ENCODE data around the gene MED15. TPM values are rescaled to one million over a fixed set of nuclear protein-coding genes. Genes with fewer than 3 reads are reported as not detected.

The MED15 gene
- total RNA-seq, 4 donors from 2014 or later, result 30.6 to 62.3 (median 54.3) TPM

DNA sequence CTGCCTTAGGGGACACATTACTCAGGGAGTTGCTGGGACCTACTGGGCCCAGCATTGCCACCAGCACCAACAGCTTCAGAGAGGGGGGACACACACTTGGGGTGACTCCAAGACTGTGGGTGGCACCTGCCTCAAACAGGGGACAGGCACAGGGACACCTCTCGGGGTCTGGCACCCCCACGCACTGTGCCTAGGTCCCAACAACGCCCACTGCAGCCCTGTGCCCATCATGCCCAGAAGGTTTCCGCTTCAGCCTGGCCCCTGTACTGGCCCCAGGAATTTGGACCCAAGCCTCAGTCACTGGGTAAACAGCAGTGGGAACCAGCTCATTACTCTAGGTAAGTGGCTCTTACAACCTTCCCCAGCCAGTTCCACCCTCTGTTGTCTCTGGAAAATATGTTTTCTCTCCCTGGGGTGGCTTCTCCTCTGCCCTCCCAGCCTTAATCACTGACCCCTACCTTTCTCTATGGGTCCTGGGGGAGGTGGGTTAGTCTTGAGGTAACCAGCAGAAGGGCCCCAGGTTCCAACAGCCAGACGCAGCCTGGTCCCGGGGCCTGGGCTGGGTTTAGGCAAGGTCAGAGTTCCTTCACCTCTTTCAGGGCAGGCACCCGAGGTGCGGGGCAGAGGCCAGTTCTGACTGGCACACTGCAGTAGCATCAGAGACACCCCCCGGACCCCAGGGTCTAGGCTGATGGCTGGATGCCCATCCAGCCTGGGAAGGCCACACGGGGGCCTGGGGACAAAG, 123.6 kb downstream of the MED15 start:
- peaks cover 22% of the 10 kb centered on the region for H3K27me3 ChIP-seq
- no peaks in the 10 kb centered on the region for H3K9me3 ChIP-seq
- no peak overlapping the region for H3K4me3 ChIP-seq
- 50 to 100% methylated on average over 1 to 2 of the region's 10 CpGs for WGBS, 2 donors (ENCODE audit: low coverage in 1 of 2)
- H3K36me3 ChIP-seq, result no peaks in the 10 kb centered on the region
- H3K27ac ChIP-seq, result no peak overlapping the region
- TF ChIP-seq EP300 (IDR thresholded peaks at IDR 0.05) (no peak), POLR2AphosphoS5 (IDR thresholded peaks at IDR 0.05) (no peak)
- TF ChIP-seq, protein P1, sequence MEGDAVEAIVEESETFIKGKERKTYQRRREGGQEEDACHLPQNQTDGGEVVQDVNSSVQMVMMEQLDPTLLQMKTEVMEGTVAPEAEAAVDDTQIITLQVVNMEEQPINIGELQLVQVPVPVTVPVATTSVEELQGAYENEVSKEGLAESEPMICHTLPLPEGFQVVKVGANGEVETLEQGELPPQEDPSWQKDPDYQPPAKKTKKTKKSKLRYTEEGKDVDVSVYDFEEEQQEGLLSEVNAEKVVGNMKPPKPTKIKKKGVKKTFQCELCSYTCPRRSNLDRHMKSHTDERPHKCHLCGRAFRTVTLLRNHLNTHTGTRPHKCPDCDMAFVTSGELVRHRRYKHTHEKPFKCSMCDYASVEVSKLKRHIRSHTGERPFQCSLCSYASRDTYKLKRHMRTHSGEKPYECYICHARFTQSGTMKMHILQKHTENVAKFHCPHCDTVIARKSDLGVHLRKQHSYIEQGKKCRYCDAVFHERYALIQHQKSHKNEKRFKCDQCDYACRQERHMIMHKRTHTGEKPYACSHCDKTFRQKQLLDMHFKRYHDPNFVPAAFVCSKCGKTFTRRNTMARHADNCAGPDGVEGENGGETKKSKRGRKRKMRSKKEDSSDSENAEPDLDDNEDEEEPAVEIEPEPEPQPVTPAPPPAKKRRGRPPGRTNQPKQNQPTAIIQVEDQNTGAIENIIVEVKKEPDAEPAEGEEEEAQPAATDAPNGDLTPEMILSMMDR (IDR thresholded peaks at IDR 0.05), result no peak
- H3K4me1 ChIP-seq, result no peaks in the 10 kb centered on the region
- ATAC-seq, result no peak

GRCh38 chr22:20632082-20632481, 124.7 kb downstream of the MED15 start:
- no peak for ATAC-seq
- H3K4me1 ChIP-seq, result no peaks in the 10 kb centered on the region
- WGBS, 2 donors (ENCODE audit: low coverage in 1 of 2), result 70 to 93% methylated on average over 2 to 3 of the region's 6 CpGs

GRCh38 chr22:20632518-20632917, 125.1 kb downstream of the MED15 start:
- Histone ChIP-seq H3K4me3 (no peak overlapping the region), H3K4me1 (no peaks in the 10 kb centered on the region), H3K27me3 (peaks cover 33% of the 10 kb centered on the region), H3K27ac (no peak overlapping the region), H3K9me3 (no peaks in the 10 kb centered on the region), H3K36me3 (no peaks in the 10 kb centered on the region)
- 80% methylated on average over 2 of the region's 4 CpGs; no CpG with 5 or more reads in 1 of the 2 donors for WGBS, 2 donors (ENCODE audit: low coverage in 1 of 2)
- TF ChIP-seq EP300 (IDR thresholded peaks at IDR 0.05) (no peak), POLR2AphosphoS5 (IDR thresholded peaks at IDR 0.05) (no peak), POLR2A (IDR thresholded peaks at IDR 0.05) (no peak)
- TF ChIP-seq, protein P1 (IDR thresholded peaks at IDR 0.05), result no peak
- no peak for ATAC-seq

More at GRCh38 chr22:20632082-20632481, 124.7 kb downstream of the MED15 start:
- no peak overlapping the region for H3K27ac ChIP-seq
- no peaks in the 10 kb centered on the region for H3K9me3 ChIP-seq
- H3K36me3 ChIP-seq, result no peaks in the 10 kb centered on the region
- TF ChIP-seq POLR2AphosphoS5 (IDR thresholded peaks at IDR 0.05) (no peak), POLR2A (IDR thresholded peaks at IDR 0.05) (no peak), EP300 (IDR thresholded peaks at IDR 0.05) (no peak)
- TF ChIP-seq, protein P1 (IDR thresholded peaks at IDR 0.05), result no peak
- H3K4me3 ChIP-seq, result no peak overlapping the region
- peaks cover 32% of the 10 kb centered on the region for H3K27me3 ChIP-seq

GRCh38 chr22:20634560-20635226, 127.3 kb downstream of the MED15 start:
- Histone ChIP-seq H3K4me1 (no peaks in the 10 kb centered on the region), H3K9me3 (peaks cover 0 to under 1% (median 0%) of the 10 kb centered on the region in 3 donors), H3K4me3 (no peak overlapping the region), H3K27ac (no peak overlapping the region), H3K36me3 (no peaks in the 10 kb centered on the region), H3K27me3 (peaks cover 45% of the 10 kb centered on the region)
- TF ChIP-seq EP300 (IDR thresholded peaks at IDR 0.05) (no peak), POLR2AphosphoS5 (IDR thresholded peaks at IDR 0.05) (no peak)
- WGBS, 2 donors (ENCODE audit: low coverage in 1 of 2), result no CpG with 5 or more reads among the region's 9 CpGs
- no peak for ATAC-seq

- Histone ChIP-seq H3K36me3 (no peaks in the 10 kb centered on the region), H3K4me1 (no peaks in the 10 kb centered on the region), H3K27ac (no peak overlapping the region), H3K4me3 (no peak overlapping the region), H3K27me3 (peaks cover 50% of the 10 kb centered on the region), H3K9me3 (peaks cover 0 to 4% (median 0%) of the 10 kb centered on the region in 3 donors)
- WGBS, 2 donors (ENCODE audit: low coverage in 1 of 2), result no CpG with 5 or more reads among the region's 6 CpGs
- no peak for TF ChIP-seq POLR2A (IDR thresholded peaks at IDR 0.05)
- TF ChIP-seq POLR2AphosphoS5 (IDR thresholded peaks at IDR 0.05), result no peak
- TF ChIP-seq EP300 (IDR thresholded peaks at IDR 0.05), result no peak
- TF ChIP-seq, protein P1 (IDR thresholded peaks at IDR 0.05), result no peak
- no peak for ATAC-seq
Observed at GRCh38 chr22:20635227-20635591, 127.8 kb downstream of the MED15 start.
